Colonic mucosa (tissue), 4 donors: ENCODE measurements around the gene PIP5K1B. TPM values are rescaled to one million over a fixed set of nuclear protein-coding genes. Genes with fewer than 3 reads are reported as not detected.

Experiments used
- DNase-seq: peaks from one replicate; pipeline ENCODE4 v3.0.0-alpha.2; 2020
- H3K27ac ChIP-seq: fragments of 200-600 bp; one replicate; pipeline ENCODE4 v1.8.0; 2021
- H3K27me3 ChIP-seq: fragments of 200-600 bp; one replicate; pipeline ENCODE4 v1.8.0; 2021
- H3K36me3 ChIP-seq: fragments of 200-600 bp; one replicate; pipeline ENCODE4 v1.8.0; 2021
- H3K4me1 ChIP-seq: fragments of 200-600 bp; one replicate; pipeline ENCODE4 v1.8.0; 2021; ENCODE audit warnings: mild to moderate bottlenecking
- H3K4me3 ChIP-seq: fragments of 200-600 bp; one replicate; pipeline ENCODE4 v1.8.0; 2021
- H3K9ac ChIP-seq, 2 donors: one replicate each; pipeline ENCODE4 v1.7.0; 2013; ENCODE audit warnings: control low read depth in 2 of 2, low read depth in 2 of 2, low read length in 2 of 2
- H3K9me3 ChIP-seq: fragments of 200-600 bp; one replicate; pipeline ENCODE4 v1.8.0; 2021
- intact Hi-C: fragments of 100-400 bp; cut with DNase I; formaldehyde crosslinking; loops from one replicate; pipeline ENCODE4 v1.14.1; 2022
- total RNA-seq, 2 donors: library from RNA; stranded (reverse); fragmentation: NEBNext Ultra II Directional in 1 of 2; extraction: Animal tissue kit (Norgen Biotek cat#: 25700) in 1 of 2; gene quantifications; one replicate each; pipeline ENCODE4 v1.2.1, GENCODE V29; 2021
- TF ChIP-seq, protein P1 (sequence below): fragments of 200-600 bp; IDR thresholded peaks from one replicate; pipeline ENCODE4 v1.8.0; 2022; ENCODE audit warnings: antibody characterized with exemption, mild to moderate bottlenecking
- donor health status: healthy.
- donor health status: DM: no; HTN: no; CAD: no.
- donor health status: DM: no; HTN: no; CAD: no.

PIP5K1B gene
- total RNA-seq, 2 donors from 2014 or later = 59.2 to 74.2 TPM

GRCh38 chr9:68721666-68722330, 16.8 kb downstream of the PIP5K1B start:
- intact Hi-C loops = no loop called here
- H3K9ac ChIP-seq = no peak overlapping the region
- TF ChIP-seq, protein P1, sequence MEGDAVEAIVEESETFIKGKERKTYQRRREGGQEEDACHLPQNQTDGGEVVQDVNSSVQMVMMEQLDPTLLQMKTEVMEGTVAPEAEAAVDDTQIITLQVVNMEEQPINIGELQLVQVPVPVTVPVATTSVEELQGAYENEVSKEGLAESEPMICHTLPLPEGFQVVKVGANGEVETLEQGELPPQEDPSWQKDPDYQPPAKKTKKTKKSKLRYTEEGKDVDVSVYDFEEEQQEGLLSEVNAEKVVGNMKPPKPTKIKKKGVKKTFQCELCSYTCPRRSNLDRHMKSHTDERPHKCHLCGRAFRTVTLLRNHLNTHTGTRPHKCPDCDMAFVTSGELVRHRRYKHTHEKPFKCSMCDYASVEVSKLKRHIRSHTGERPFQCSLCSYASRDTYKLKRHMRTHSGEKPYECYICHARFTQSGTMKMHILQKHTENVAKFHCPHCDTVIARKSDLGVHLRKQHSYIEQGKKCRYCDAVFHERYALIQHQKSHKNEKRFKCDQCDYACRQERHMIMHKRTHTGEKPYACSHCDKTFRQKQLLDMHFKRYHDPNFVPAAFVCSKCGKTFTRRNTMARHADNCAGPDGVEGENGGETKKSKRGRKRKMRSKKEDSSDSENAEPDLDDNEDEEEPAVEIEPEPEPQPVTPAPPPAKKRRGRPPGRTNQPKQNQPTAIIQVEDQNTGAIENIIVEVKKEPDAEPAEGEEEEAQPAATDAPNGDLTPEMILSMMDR = no peak
- H3K9me3 ChIP-seq = no peaks in the 10 kb centered on the region
- DNase-seq = no peak
- no peaks in the 10 kb centered on the region for H3K36me3 ChIP-seq
- H3K4me3 ChIP-seq = no peak overlapping the region
- no peaks in the 10 kb centered on the region for H3K27me3 ChIP-seq
- H3K4me1 ChIP-seq = peaks cover 5% of the 10 kb centered on the region
- H3K27ac ChIP-seq = no peak overlapping the region

DNA sequence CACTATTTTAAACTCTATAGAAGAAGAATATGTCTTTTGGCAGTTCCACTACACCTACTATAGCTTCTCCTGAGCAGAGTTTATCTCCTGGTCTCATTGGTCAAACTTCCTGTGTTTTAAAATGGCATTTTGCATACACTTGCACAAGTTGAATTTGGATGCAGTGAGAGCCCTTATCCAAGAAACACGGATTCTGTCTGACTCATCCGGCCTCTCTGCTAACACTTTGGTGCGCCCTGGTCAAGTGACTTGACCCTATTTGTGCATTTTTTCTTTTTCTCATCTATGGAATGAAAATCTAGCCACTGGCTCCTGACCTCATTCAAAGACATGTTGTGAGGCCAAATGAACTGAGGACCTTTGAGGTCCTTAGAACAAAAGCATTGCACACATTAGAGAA, 20.0 kb downstream of the PIP5K1B start:
- H3K9ac ChIP-seq = no peak overlapping the region
- no peak overlapping the region for H3K27ac ChIP-seq
- no peak for DNase-seq
- no peaks in the 10 kb centered on the region for H3K9me3 ChIP-seq
- no peaks in the 10 kb centered on the region for H3K4me1 ChIP-seq
- no peaks in the 10 kb centered on the region for H3K36me3 ChIP-seq
- no peak overlapping the region for H3K4me3 ChIP-seq
- intact Hi-C loops = no loop called here
- no peaks in the 10 kb centered on the region for H3K27me3 ChIP-seq
- TF ChIP-seq, protein P1 = no peak

GRCh38 chr9:68726489-68726888, 21.4 kb downstream of the PIP5K1B start:
- TF ChIP-seq, protein P1 = no peak
- DNase-seq = no peak
- H3K4me1 ChIP-seq = peaks cover 3% of the 10 kb centered on the region
- intact Hi-C loops = no loop called here
- H3K27me3 ChIP-seq = no peaks in the 10 kb centered on the region
- no peak overlapping the region for H3K27ac ChIP-seq
- no peak overlapping the region for H3K4me3 ChIP-seq
- H3K9ac ChIP-seq = no peak overlapping the region
- H3K36me3 ChIP-seq = no peaks in the 10 kb centered on the region
- H3K9me3 ChIP-seq = no peaks in the 10 kb centered on the region

- no peak overlapping the region for H3K4me3 ChIP-seq
- H3K4me1 ChIP-seq = peaks cover 4% of the 10 kb centered on the region
- H3K36me3 ChIP-seq = no peaks in the 10 kb centered on the region
- intact Hi-C loops = no loop called here
- no peaks in the 10 kb centered on the region for H3K9me3 ChIP-seq
- peak overlapping the region; percentile 6 for H3K27ac ChIP-seq
- TF ChIP-seq, protein P1 = no peak
- H3K9ac ChIP-seq = no peak overlapping the region
- DNase-seq = no peak
- H3K27me3 ChIP-seq = no peaks in the 10 kb centered on the region
These were observed 22.6 kb downstream of the PIP5K1B start for GRCh38 chr9:68727636-68728035.

DNA sequence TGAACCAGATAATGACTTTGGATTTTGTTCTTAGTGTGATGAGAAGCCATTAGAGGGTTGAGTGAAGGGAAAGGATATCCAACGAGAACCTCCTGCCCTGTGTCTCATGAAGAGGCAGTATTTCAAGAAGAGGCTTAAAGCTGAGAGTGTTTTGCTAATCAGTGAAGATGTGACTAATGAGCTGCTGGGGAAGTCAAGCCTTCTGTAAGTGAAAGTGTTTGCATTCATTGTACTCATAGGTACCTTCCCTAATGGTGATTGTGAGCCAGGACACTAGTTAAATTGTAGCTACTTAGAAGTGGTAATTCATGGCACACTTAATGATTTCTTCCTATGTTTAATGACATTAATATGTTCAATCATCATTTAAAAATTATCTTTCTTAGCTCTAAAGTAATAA, 23.7 kb downstream of the PIP5K1B start:
- Histone ChIP-seq H3K9me3 (no peaks in the 10 kb centered on the region), H3K4me3 (no peak overlapping the region), H3K36me3 (no peaks in the 10 kb centered on the region), H3K9ac (no peak overlapping the region), H3K27ac (no peak overlapping the region), H3K27me3 (no peaks in the 10 kb centered on the region), H3K4me1 (peaks cover 4% of the 10 kb centered on the region)
- intact Hi-C loops = no loop called here
- DNase-seq = no peak
- TF ChIP-seq, protein P1 = no peak
